PC-3 (cell line): ENCODE data around the gene ARNT2.

ENCODE experiments used
- EZH2 ChIP-seq: fragments of 300-600 bp; sonication (generic); IDR thresholded peaks from one replicate; pipeline ENCODE4 v1.6.1; 2017; ENCODE audit warnings: antibody characterized with exemption, mild to moderate bottlenecking, low read length; ENCODE audit not compliant: unreplicated experiment
- EZH2phosphoT487 ChIP-seq: fragments of 300-600 bp; sonication (generic); IDR thresholded peaks from 2 replicates; pipeline ENCODE4 v1.6.1; 2018; ENCODE audit warnings: mild to moderate bottlenecking, antibody characterized with exemption, low read length, borderline replicate concordance
- TF ChIP-seq, protein P1 (sequence below): fragments of 300-600 bp; sonication (generic); conservative IDR thresholded peaks from 2 replicates; pipeline ENCODE4 v1.5.1; 2017; ENCODE audit warnings: antibody characterized with exemption, low read depth, mild to moderate bottlenecking, low read length

DNA sequence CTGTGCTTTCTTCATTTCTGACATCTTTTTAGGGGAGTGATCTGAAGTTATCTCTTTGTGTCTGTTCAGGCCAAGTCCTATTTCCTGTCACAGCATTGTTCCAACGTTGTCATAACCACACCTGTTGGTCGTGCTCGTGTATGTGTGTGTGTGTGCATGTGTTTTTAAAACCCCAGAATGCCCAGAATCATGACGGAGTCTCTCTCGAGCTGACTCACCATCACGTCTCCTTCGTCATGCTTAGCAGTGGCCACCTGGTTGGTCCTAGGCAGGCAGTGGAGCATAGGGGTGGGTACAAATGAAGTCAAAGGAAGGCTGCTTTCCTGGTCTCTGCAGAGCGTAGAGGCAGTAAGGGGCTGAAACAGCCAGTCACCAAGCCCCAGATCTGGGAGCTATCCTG, 164.1 kb downstream of the ARNT2 start:
- TF ChIP-seq, protein P1, sequence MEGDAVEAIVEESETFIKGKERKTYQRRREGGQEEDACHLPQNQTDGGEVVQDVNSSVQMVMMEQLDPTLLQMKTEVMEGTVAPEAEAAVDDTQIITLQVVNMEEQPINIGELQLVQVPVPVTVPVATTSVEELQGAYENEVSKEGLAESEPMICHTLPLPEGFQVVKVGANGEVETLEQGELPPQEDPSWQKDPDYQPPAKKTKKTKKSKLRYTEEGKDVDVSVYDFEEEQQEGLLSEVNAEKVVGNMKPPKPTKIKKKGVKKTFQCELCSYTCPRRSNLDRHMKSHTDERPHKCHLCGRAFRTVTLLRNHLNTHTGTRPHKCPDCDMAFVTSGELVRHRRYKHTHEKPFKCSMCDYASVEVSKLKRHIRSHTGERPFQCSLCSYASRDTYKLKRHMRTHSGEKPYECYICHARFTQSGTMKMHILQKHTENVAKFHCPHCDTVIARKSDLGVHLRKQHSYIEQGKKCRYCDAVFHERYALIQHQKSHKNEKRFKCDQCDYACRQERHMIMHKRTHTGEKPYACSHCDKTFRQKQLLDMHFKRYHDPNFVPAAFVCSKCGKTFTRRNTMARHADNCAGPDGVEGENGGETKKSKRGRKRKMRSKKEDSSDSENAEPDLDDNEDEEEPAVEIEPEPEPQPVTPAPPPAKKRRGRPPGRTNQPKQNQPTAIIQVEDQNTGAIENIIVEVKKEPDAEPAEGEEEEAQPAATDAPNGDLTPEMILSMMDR = no peak
- TF ChIP-seq EZH2 = no peak
- no peak for TF ChIP-seq EZH2phosphoT487
